Brain microvascular endothelial cell (primary cell): ENCODE data around the gene CIP2A.

Source experiments
- DNase-seq: peaks from one replicate; pipeline ENCODE4 v3.0.0-alpha.2; 2020
- H3K27ac ChIP-seq: fragments of 250-450 bp; sonication (Bioruptor Pico); 2 replicates; pipeline ENCODE4 v1.5.1; 2020; ENCODE audit warnings: mild to moderate bottlenecking, moderate library complexity
- H3K27me3 ChIP-seq: fragments of 250-450 bp; sonication (Bioruptor Pico); replicated peaks from 2 replicates; pipeline ENCODE4 v1.5.1; 2020; ENCODE audit warnings: mild to moderate bottlenecking
- H3K36me3 ChIP-seq: fragments of 250-450 bp; sonication (Bioruptor Pico); replicated peaks from 2 replicates; pipeline ENCODE4 v1.5.1; 2020; ENCODE audit warnings: mild to moderate bottlenecking
- H3K4me3 ChIP-seq: 2 replicates; pipeline ENCODE4 v1.5.1; 2011; ENCODE audit warnings: low read depth, mild to moderate bottlenecking, control low read depth, low read length, moderate library complexity
- in situ Hi-C: cut with HindIII; loops from 2 replicates; pipeline ENCODE4 v1.10.0; 2017; ENCODE audit warnings: low sequenced_read_pairs, low pct_ligation_motif_present
- TF ChIP-seq, protein P1 (sequence below): IDR thresholded peaks from 2 replicates; pipeline ENCODE4 v1.5.1; 2011; ENCODE audit warnings: low read depth, mild to moderate bottlenecking, moderate library complexity, low read length, control low read depth, inconsistent platforms; ENCODE audit errors: missing control alignments

CIP2A gene

DNA sequence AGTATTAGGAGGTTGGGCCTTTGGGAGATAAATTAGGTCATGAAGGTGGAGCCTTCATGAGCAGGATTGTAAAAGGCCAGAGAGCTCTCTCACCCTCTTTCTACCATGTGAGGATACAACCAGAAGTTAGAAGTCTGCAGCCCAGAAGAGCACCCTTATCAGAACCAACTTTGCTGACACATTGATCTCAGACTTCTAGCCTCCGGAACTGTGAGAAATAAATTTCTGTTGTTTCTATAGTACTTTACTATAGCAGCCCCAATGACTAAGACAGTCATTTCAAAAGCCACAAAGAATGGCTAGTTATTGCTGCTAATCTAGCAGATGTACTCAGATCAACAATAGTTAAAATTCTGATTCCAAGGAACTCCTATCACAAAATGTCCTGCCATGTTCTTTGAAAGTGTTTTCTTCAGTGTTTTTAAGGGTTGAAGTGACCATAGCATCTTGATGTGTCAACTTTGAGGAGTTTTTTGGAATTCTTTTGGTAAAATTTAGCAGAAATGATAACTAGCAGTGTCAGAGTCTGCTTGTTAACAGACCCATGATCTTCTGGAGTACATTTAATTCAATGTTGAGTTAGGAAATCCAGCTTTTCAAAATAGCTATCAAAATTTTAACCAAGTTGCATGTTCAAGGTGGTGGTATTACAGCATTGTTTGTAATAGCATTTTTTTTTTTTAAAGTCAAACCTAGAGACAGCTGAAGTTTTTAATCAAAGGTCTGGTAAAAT lies 10.6 kb upstream of the CIP2A start:
- Histone ChIP-seq H3K27ac (no peak overlapping the region), H3K4me3 (no peak overlapping the region), H3K27me3 (no peaks in the 10 kb centered on the region), H3K36me3 (no peaks in the 10 kb centered on the region)
- TF ChIP-seq, protein P1, sequence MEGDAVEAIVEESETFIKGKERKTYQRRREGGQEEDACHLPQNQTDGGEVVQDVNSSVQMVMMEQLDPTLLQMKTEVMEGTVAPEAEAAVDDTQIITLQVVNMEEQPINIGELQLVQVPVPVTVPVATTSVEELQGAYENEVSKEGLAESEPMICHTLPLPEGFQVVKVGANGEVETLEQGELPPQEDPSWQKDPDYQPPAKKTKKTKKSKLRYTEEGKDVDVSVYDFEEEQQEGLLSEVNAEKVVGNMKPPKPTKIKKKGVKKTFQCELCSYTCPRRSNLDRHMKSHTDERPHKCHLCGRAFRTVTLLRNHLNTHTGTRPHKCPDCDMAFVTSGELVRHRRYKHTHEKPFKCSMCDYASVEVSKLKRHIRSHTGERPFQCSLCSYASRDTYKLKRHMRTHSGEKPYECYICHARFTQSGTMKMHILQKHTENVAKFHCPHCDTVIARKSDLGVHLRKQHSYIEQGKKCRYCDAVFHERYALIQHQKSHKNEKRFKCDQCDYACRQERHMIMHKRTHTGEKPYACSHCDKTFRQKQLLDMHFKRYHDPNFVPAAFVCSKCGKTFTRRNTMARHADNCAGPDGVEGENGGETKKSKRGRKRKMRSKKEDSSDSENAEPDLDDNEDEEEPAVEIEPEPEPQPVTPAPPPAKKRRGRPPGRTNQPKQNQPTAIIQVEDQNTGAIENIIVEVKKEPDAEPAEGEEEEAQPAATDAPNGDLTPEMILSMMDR = no peak
- in situ Hi-C loops = no loop called here
- DNase-seq = no peak

- DNase-seq = no peak
- TF ChIP-seq, protein P1 = no peak
- in situ Hi-C loops = no loop called here
Measured at GRCh38 chr3:108598375-108598774, 9.1 kb upstream of the CIP2A start.

GRCh38 chr3:108595321-108595720 lies 6.1 kb upstream of the CIP2A start:
- TF ChIP-seq, protein P1 = no peak
- H3K4me3 ChIP-seq = no peak overlapping the region
- H3K27me3 ChIP-seq = no peaks in the 10 kb centered on the region
- no peaks in the 10 kb centered on the region for H3K36me3 ChIP-seq
- in situ Hi-C loops = no loop called here
- DNase-seq = no peak
- H3K27ac ChIP-seq = no peak overlapping the region

More at GRCh38 chr3:108598375-108598774, 9.1 kb upstream of the CIP2A start:
- H3K27me3 ChIP-seq = no peaks in the 10 kb centered on the region
- H3K4me3 ChIP-seq = no peak overlapping the region
- H3K27ac ChIP-seq = no peak overlapping the region
- no peaks in the 10 kb centered on the region for H3K36me3 ChIP-seq

- in situ Hi-C loops = no loop called here
- peak overlapping the region; percentile 98 for H3K27ac ChIP-seq
- TF ChIP-seq, protein P1 = no peak
- H3K36me3 ChIP-seq = no peaks in the 10 kb centered on the region
- peak overlapping the region; percentile 90 for H3K4me3 ChIP-seq
- no peak for DNase-seq
- no peaks in the 10 kb centered on the region for H3K27me3 ChIP-seq
Measured at GRCh38 chr3:108590460-108590859, 1.2 kb upstream of the CIP2A start.

- in situ Hi-C loops = no loop called here
- H3K27me3 ChIP-seq = no peaks in the 10 kb centered on the region
- H3K36me3 ChIP-seq = no peaks in the 10 kb centered on the region
- H3K4me3 ChIP-seq = peak overlapping the region; percentile 90
- DNase-seq = no peak
- peak overlapping the region; percentile 98 for H3K27ac ChIP-seq
- TF ChIP-seq, protein P1 = no peak
Measured at GRCh38 chr3:108589998-108590323, 723 bp upstream of the CIP2A start.

- DNase-seq = no peak
Measured at GRCh38 chr3:108588601-108589000, 637 bp downstream of the CIP2A start.

More at GRCh38 chr3:108588601-108589000, 637 bp downstream of the CIP2A start:
- TF ChIP-seq, protein P1 = no peak
- peak overlapping the region; percentile 98 for H3K27ac ChIP-seq
- peak overlapping the region; percentile 90 for H3K4me3 ChIP-seq
- in situ Hi-C loops = no loop called here
- no peaks in the 10 kb centered on the region for H3K27me3 ChIP-seq
- H3K36me3 ChIP-seq = no peaks in the 10 kb centered on the region
